HEK293T (cell line): ENCODE results near the gene HIVEP3.

Experiments
- ARNT ChIP-seq: fragments of 450-650 bp; IDR thresholded peaks from 2 replicates; pipeline ENCODE4 v1.6.1; 2017; ENCODE audit warnings: mild to moderate bottlenecking
- ELF4 ChIP-seq: fragments of 450-650 bp; IDR thresholded peaks from 2 replicates; pipeline ENCODE4 v1.6.1; 2017; ENCODE audit warnings: antibody characterized with exemption
- FOXM1 ChIP-seq: fragments of 450-650 bp; IDR thresholded peaks from 2 replicates; pipeline ENCODE4 v1.6.1; 2017; ENCODE audit warnings: mild to moderate bottlenecking, borderline replicate concordance
- HDGF ChIP-seq: fragments of 450-650 bp; IDR thresholded peaks from 2 replicates; pipeline ENCODE4 v1.6.1; 2017; ENCODE audit warnings: antibody characterized with exemption, borderline replicate concordance
- L3MBTL2 ChIP-seq: fragments of 450-650 bp; conservative IDR thresholded peaks from 2 replicates; pipeline ENCODE4 v1.6.1; 2016; ENCODE audit warnings: mild to moderate bottlenecking
- NFRKB ChIP-seq: fragments of 450-650 bp; IDR thresholded peaks from 2 replicates; pipeline ENCODE4 v1.6.1; 2016; ENCODE audit warnings: mild to moderate bottlenecking, moderate library complexity
- PKNOX1 ChIP-seq: fragments of 450-650 bp; IDR thresholded peaks from 2 replicates; pipeline ENCODE4 v1.6.1; 2016
- SP1 ChIP-seq: fragments of 450-650 bp; IDR thresholded peaks from 2 replicates; pipeline ENCODE4 v1.6.1; 2017
- SUZ12 ChIP-seq: fragments of 450-650 bp; IDR thresholded peaks from 2 replicates; pipeline ENCODE4 v1.6.1; 2016; ENCODE audit warnings: mild to moderate bottlenecking
- ZNF384 ChIP-seq: fragments of 450-650 bp; IDR thresholded peaks from 2 replicates; pipeline ENCODE4 v1.6.1; 2016

- TF ChIP-seq HDGF = no peak
- TF ChIP-seq ARNT = no peak
- no peak for TF ChIP-seq SP1
- no peak for TF ChIP-seq SUZ12
- TF ChIP-seq NFRKB = no peak
- TF ChIP-seq ELF4 = no peak
- TF ChIP-seq L3MBTL2 = no peak
- TF ChIP-seq PKNOX1 = no peak
- no peak for TF ChIP-seq ZNF384
- TF ChIP-seq FOXM1 = no peak
Observed at GRCh38 chr1:41559331-41559730, 359.4 kb downstream of the HIVEP3 start.
